Panc1 (cell line): ENCODE results near the gene CTBP1. TPM values are rescaled to one million over a fixed set of nuclear protein-coding genes. Genes with fewer than 3 reads are reported as not detected.

ENCODE experiments used
- ATAC-seq: fragments of 200-7000 bp; cut with Tn5 transposase; 2 replicates; pipeline ENCODE4 v1.9.1; 2020; ENCODE audit warnings: mild to moderate bottlenecking, moderate library complexity
- BruUV-seq: library from RNA; stranded (reverse); fragments of 400-500 nt; replicated peaks from 2 replicates; lab custom pipeline; 2021; lab: Mats Ljungman, UMichigan
- CTCF ChIA-PET: fragments of 300-600 bp; sonication (Branson Sonifier 250); formaldehyde crosslinking; loops from one replicate; lab custom pipeline; 2022; ENCODE audit warnings: antibody characterized with exemption; lab: Charles Lee
- POLR2A ChIA-PET: fragments of 300-600 bp; sonication (Branson Sonifier 250); formaldehyde crosslinking; loops from one replicate; lab custom pipeline; 2022; ENCODE audit warnings: antibody characterized with exemption; lab: Charles Lee
- DNase-seq: peaks from one replicate; pipeline ENCODE4 v3.0.0-alpha.2; 2010; ENCODE audit warnings: low read depth, low spot score
- H3K27ac ChIP-seq: 2 replicates; pipeline ENCODE4 v1.5.1; 2011; ENCODE audit warnings: mild to moderate bottlenecking, low read length, inconsistent platforms
- H3K27me3 ChIP-seq: fragments of 200-500 bp; sonication (Bioruptor generic); 2 replicates; pipeline ENCODE4 v1.6.0; 2014; ENCODE audit warnings: low read length, inconsistent platforms; ENCODE audit not compliant: control insufficient read depth, insufficient read depth
- H3K36me3 ChIP-seq: fragments of 200-500 bp; sonication (Bioruptor generic); 2 replicates; pipeline ENCODE4 v1.5.1; 2014; ENCODE audit warnings: inconsistent platforms, mild to moderate bottlenecking, low read length, moderate library complexity; ENCODE audit not compliant: control insufficient read depth, insufficient read depth
- H3K4me1 ChIP-seq: 2 replicates; pipeline ENCODE4 v1.5.1; 2011; ENCODE audit warnings: inconsistent platforms, mild to moderate bottlenecking, low read length, moderate library complexity; ENCODE audit not compliant: control insufficient read depth, insufficient read depth
- H3K4me3 ChIP-seq, 2 experiments: 2 replicates each; pipeline ENCODE4 v1.5.1; 2011 to 2012; ENCODE audit warnings: low read depth in 2 of 2, low read length in 2 of 2, mild to moderate bottlenecking in 2 of 2, inconsistent platforms in 1 of 2, moderate library complexity in 1 of 2
- H3K9me3 ChIP-seq: fragments of 200-500 bp; sonication (Bioruptor generic); 2 replicates; pipeline ENCODE4 v1.5.1; 2014; ENCODE audit warnings: low read depth, mild to moderate bottlenecking, inconsistent platforms, low read length, moderate library complexity; ENCODE audit not compliant: control insufficient read depth, insufficient read depth
- CTCF ChIP-seq: fragments of 450-650 bp; IDR thresholded peaks from 2 replicates; pipeline ENCODE4 v1.5.1; 2017; ENCODE audit warnings: mild to moderate bottlenecking
- POLR2AphosphoS5 ChIP-seq: IDR thresholded peaks from 2 replicates; pipeline ENCODE4 v1.6.1; 2012; ENCODE audit warnings: mild to moderate bottlenecking, low read depth, low read length, moderate library complexity
- REST ChIP-seq, 2 experiments: IDR thresholded peaks; 2 replicates each; pipeline ENCODE4 v1.6.1; 2011 to 2012; ENCODE audit warnings: low read depth in 2 of 2, control low read depth in 1 of 2, low read length in 1 of 2, mild to moderate bottlenecking in 1 of 2, moderate library complexity in 1 of 2; ENCODE audit not compliant: insufficient read depth in 1 of 2
- SIN3A ChIP-seq: IDR thresholded peaks from 2 replicates; pipeline ENCODE4 v1.6.1; 2012; ENCODE audit warnings: low read depth, mild to moderate bottlenecking, low read length, moderate library complexity, borderline replicate concordance; ENCODE audit not compliant: insufficient read depth
- TCF7L2 ChIP-seq: IDR thresholded peaks from 2 replicates; pipeline ENCODE4 v1.6.1; 2011; ENCODE audit warnings: mild to moderate bottlenecking, low read depth, low read length, inconsistent platforms
- in situ Hi-C: cut with HindIII; loops from 2 replicates; pipeline ENCODE4 v1.10.0; 2016; ENCODE audit warnings: low sequenced_read_pairs, low pct_unique_long_range_greater_than_20kb
- intact Hi-C: fragments of 100-400 bp; cut with micrococcal nuclease; formaldehyde crosslinking; loops from one replicate; pipeline ENCODE4 v1.10.0; 2022; ENCODE audit not compliant: unreplicated experiment
- total RNA-seq: library from RNA; stranded (reverse); gene quantifications from one replicate; pipeline ENCODE4 v1.2.1, GENCODE V29; 2021; ENCODE audit not compliant: unreplicated experiment

The CTBP1 gene
- total RNA-seq, 1 experiment from 2014 or later: 157 TPM

- H3K27ac ChIP-seq: no peak overlapping the region
- BruUV-seq: no TSS peak
- POLR2A ChIA-PET: no interaction called here
- H3K4me1 ChIP-seq: peaks cover 11% of the 10 kb centered on the region
- intact Hi-C loops: no loop called here
- H3K36me3 ChIP-seq: peaks cover under 1% of the 10 kb centered on the region; the same call in 1 of the 2 replicates
- no peaks in the 10 kb centered on the region for H3K27me3 ChIP-seq
- no peak for DNase-seq
- in situ Hi-C loops: no loop called here
- CTCF ChIA-PET: interaction anchor here (0.6 kb wide), 1 partner anchor 81 kb away, joined by 3 read pairs; no protein-coding TSS in a partner anchor
- TF ChIP-seq CTCF (no peak), REST (IDR thresholded peaks at IDR 0.05; ENCODE audit: insufficient read depth in 1 of 2, low read depth in 2 of 2, low read length in 1 of 2) (no peak), POLR2AphosphoS5 (no peak), SIN3A (no peak), TCF7L2 (no peak)
- H3K9me3 ChIP-seq: no peaks in the 10 kb centered on the region
- ATAC-seq: no peak
- H3K4me3 ChIP-seq: no peak overlapping the region
Measured at GRCh38 chr4:1242506-1243450, 6.2 kb downstream of the CTBP1 start.

- CTCF ChIA-PET: interaction anchor here (0.6 kb wide), 1 partner anchor 82 kb away, joined by 3 read pairs; no protein-coding TSS in a partner anchor
- no peak for DNase-seq
- no TSS peak for BruUV-seq
Measured at GRCh38 chr4:1241936-1242505, 6.9 kb downstream of the CTBP1 start.

More at GRCh38 chr4:1241936-1242505, 6.9 kb downstream of the CTBP1 start:
- Histone ChIP-seq H3K27ac (no peak overlapping the region), H3K4me1 (peaks cover 8% of the 10 kb centered on the region), H3K9me3 (no peaks in the 10 kb centered on the region), H3K27me3 (no peaks in the 10 kb centered on the region), H3K36me3 (no peaks in the 10 kb centered on the region), H3K4me3 (no peak overlapping the region)
- no peak for ATAC-seq
- intact Hi-C loops: no loop called here
- no peak for TF ChIP-seq TCF7L2
- no peak for TF ChIP-seq POLR2AphosphoS5
- TF ChIP-seq CTCF: no peak
- no peak for TF ChIP-seq SIN3A
- TF ChIP-seq REST (IDR thresholded peaks at IDR 0.05; ENCODE audit: insufficient read depth in 1 of 2, low read depth in 2 of 2, low read length in 1 of 2): no peak
- POLR2A ChIA-PET: no interaction called here
- in situ Hi-C loops: no loop called here
